NCI-H82 (cell line): ENCODE results near the gene ZFHX3.

Source experiments
- DNase-seq: peaks from one replicate; lab custom pipeline; 2025; lab: John Stamatoyannopoulos, UW

ZFHX3 gene

GRCh38 chr16:72789921-72790320, 258.0 kb downstream of the ZFHX3 start:
- DNase-seq, result no peak

GRCh38 chr16:72789465-72789864, 258.5 kb downstream of the ZFHX3 start:
- no peak for DNase-seq

DNA sequence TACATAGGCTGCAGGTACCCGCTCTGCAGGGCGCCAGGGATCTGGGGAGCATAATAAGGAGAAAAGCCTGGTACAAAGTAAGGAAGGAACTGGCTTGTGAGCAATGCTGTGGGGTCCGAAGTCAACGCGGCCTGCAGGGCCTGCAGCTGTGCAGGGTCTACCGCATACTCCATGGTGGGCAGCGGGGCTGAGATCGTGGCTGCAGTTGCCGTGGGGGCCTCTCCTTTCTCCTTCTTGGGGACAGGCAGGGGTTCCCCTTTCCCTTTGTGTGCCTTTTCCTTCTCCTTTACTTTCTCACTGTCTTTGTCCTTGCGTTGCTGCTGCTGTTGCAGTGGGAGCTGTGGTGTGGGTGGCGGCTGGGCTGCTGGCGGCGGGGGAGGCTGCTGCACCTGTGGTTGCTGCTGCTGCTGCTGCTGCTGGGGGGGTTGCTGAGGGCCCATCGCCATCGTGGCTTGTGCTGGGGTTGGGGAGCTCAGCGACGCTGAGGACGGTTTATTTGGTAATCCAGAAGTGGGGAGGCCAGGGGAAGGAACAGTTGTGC, 259.6 kb downstream of the ZFHX3 start:
- no peak for DNase-seq

DNA sequence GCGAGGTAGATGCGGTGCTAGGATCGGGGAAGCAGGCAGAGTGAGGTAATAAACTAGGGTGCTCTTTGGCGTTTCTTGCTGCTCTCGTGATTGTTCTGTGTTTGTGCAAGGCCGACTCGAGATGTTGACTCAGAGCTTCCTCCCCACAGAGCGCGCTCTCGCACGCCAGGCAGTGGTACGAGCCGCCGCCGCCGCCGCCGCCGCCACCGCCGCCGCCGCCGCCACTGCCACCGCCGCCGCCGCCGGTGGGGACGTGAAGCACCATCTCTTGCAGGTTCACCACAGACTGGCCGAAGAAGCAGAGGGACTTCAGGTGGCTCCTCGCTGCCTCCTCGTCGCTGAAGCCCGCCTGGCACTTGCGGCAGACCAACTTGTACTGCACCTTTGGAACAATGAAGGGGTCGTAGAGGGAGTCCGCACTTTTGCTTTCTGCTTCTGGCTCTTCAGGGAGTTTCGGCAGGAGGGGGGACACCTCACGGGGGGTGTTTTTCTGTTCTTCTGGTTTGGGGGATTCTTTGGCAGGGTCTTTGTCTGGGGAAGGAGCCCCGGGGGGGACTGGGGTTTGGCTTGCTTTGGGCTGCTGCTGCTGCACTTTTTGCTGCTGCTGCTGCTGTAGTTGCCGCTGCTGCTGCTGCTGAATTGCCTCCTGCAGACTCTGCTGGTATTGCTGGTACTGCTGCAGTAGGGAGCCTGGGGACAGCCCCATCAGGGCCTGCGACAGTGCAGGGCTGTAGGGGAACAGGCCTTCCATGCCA, 260.2 kb downstream of the ZFHX3 start:
- DNase-seq, result no peak

DNA sequence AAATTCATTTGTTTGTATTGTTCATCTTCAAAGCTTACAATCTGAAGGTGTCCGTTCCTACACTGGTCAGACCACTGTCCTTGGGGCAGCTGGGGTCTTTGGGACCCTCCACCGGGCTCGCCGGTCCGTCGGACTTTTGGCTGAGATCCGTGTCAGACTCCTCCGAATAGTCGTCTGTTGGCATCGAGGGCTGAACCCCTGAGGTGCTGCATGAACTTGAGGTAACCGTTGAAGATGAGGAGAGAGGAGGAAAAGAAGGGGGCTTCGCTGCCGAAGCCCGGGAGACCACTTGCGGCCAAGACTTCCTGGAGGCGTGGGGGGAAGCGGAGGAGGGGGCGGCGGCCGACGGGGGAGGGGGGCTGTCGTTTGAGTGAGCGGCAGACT, 260.8 kb downstream of the ZFHX3 start:
- DNase-seq, result no peak

DNA sequence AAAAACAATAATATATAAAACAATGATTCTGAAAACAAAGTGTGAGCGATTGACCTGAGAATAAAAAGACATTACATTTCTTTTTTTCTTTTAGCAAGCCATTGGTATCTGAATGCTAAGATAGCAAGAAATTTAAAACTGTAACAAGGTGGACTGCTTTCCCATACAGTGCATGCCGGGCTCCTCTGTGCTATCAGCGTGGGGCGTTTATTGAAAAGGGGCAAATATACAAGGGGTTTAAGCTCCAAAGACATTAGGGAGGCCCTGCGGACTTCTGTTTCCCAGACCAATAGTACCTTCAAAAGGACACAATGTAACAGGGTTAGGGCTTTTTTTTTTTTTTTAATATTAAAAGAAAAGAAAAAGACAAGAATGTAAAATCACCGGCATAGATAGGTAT, 261.3 kb downstream of the ZFHX3 start:
- no peak for DNase-seq

DNA sequence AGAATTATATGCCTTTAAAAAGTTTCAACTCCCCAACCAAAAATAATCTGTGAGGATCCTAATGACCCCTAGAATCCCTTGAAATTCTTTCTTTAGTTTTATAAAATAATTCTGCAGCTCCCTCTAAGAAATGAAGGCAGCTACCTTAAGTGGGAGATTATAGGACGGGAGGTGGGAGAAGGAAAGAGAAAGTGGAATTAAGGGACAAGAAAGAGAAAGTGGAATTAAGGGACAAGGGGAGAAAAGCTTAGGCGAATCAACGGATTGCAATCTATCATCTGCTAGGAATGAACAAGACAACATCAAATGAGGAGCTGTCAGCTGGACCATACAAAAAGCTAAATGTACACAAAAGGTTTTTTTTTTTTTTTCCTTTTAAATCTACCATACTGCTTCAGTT, 262.0 kb downstream of the ZFHX3 start:
- DNase-seq, result no peak

DNA sequence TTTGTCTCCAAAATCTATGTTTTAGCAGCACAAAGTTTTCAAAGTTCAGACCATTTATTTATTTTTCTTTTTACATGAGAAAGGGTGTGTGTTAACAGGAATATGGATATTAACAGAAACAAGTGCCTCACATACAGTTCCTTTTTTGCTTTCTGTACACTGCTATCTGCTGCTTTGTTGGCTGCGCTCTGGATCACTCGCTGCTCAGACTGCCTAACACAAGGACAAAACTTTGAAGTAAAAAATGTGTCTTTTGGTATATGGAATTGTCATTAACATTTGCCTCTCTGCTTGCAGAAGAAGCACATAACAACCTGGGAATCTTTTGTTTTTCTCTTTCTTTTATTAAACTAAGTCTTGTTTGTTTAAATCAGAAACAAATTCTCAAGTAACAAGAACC, 262.8 kb downstream of the ZFHX3 start:
- no peak for DNase-seq

DNA sequence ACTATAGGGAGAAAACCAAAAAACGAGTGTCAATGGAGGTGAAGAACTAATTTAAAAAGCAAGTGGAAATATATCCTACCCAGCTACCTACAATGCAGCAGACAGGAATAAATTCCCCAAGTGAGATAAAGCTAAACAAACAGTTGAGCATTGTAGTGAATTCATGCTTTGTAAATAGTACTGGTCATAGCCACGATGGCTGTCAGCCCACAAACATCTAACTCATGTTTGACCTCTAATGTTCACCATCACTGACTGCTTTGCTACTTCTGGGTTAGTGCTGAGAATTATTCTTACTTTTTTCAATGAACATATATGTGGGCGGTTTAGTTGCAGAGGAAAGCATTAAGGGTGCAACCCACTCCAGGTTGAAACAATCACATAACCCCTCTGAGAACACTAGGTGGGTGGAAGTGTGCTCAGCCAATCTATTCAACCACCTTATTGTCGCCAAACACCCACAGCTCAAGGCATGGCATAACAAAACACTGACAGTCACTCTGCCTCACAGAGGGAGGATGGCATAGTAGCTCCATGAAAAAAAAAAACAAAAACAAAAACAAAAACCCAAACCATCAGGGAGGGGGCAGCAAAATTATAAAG, 264.1 kb downstream of the ZFHX3 start:
- no peak for DNase-seq

DNA sequence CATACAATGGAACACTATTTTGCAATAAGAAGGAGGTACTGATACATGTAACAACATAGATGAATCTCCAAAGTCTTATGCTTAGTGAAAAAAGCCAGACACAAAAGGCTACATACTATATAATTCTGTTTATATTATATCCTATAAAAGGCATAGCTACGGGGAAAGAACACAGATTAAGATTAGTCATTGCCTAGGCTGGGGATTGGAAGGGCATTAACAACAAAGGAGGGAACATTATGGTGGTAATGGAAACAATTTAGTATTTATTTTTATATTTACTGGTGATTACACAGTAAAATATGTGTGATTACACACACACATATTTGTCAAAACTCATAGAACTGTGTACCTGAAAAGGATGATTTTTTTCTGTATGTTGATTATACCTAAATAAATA, 278.1 kb downstream of the ZFHX3 start:
- no peak for DNase-seq

DNA sequence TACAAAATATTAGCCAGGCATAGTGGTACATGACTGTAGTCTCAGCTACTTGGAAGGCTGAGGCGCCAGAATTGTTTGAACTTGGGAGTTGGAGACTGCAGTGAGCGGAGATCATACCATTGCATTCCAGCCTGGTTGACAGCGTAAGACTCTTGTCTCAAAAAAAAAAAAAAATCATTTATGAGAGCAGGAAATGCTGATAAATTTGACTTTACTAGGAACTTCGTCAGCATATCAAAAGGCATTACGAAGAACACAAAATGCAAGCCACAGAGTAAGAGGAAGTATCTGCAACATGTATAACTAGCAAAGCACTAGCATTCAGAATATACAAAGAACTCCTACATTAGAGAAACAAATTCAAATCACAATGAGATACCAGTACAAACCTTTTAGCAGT, 279.3 kb downstream of the ZFHX3 start:
- DNase-seq, result no peak

GRCh38 chr16:72766506-72766905, 281.4 kb downstream of the ZFHX3 start:
- DNase-seq, result no peak

DNA sequence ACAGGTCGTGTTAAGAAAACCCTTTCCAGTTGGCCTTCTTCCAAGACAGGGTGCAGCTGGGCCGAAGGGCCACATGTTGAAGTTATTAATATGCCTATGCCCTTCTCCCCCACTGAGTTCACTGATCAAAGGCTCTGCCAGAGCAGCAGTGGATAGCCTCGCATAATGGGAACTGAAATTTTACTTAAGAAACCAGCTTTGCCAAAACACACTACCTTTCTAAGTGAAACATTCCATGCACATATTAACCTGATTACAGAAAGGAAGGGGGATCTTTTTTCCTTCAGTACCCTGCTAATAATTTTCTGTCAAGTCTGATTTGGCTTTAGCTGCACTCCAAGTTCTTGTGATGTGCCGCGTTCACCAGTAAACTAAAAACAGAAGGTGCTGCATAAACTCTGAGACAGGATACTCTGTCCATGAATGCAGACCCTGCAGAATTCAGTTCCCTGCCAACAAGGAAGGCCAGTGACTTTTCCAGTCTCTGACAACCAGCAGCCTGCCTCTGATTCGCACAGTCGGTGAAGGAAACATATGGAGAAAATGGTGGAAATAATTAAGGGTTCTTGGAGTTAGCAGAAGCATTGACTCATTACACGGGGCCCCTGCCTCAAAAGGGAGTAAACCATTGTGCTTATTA, 283.8 kb downstream of the ZFHX3 start:
- DNase-seq, result no peak

DNA sequence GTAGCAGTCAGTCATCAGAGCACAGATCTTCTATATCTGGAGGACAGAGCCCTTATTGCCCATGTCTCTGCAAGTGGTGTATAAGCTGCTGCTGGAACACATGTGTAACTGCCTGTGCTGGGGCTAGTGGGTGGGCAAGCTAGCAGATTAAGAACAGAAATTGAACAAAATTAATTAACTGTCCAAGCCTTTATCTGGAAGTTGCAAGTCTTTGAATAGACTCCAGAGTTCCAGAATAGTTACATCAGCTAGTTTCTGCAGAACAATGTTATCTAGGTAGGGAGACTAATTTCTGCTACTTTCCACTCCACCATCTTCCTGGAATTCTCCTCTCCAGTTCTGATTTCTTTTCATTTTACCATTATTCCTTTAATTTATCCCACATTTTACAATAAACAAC, 287.3 kb downstream of the ZFHX3 start:
- DNase-seq, result no peak

DNA sequence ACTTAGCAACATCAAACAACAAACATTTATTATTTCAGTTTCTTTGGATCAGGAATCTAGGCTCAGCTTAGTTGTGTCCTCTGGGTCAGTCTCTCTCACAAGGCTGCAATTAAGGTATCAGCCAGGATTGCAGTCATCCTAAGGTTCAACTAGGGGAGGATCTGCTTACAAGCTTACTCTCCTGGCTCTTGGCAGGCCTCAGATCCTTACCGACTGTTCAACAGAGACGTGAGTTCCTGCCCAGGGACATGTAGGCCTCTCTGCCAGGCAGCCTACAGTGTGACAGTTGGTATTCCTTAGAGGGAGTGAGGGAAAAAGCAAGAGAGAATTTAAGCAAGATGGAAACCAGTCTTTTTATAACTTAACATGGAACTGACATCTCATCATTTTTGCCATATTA, 294.0 kb downstream of the ZFHX3 start:
- DNase-seq, result peak; percentile 67

- DNase-seq, result no peak
Observed at GRCh38 chr16:72752004-72752695, 295.8 kb downstream of the ZFHX3 start.

- DNase-seq, result no peak
Observed at GRCh38 chr16:72751076-72751475, 296.9 kb downstream of the ZFHX3 start.

DNA sequence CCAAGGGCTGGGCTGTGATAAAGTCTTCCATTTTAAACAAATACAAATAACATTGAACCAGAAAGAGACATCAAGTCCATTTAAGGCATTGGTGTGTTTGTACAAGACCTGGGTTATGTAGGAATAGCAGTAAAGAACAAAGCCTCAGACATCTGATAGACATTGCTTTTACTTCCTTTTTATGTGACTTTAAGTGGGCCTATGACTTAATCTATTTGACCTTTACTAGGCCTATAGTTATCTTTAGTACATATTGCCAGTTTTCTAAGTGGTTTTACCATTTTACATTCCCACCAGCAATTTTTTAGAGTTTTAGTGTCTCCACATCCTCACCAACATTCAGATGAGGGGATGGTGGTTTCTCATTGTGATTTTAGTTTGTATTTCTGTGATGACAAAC, 298.8 kb downstream of the ZFHX3 start:
- DNase-seq, result no peak

DNA sequence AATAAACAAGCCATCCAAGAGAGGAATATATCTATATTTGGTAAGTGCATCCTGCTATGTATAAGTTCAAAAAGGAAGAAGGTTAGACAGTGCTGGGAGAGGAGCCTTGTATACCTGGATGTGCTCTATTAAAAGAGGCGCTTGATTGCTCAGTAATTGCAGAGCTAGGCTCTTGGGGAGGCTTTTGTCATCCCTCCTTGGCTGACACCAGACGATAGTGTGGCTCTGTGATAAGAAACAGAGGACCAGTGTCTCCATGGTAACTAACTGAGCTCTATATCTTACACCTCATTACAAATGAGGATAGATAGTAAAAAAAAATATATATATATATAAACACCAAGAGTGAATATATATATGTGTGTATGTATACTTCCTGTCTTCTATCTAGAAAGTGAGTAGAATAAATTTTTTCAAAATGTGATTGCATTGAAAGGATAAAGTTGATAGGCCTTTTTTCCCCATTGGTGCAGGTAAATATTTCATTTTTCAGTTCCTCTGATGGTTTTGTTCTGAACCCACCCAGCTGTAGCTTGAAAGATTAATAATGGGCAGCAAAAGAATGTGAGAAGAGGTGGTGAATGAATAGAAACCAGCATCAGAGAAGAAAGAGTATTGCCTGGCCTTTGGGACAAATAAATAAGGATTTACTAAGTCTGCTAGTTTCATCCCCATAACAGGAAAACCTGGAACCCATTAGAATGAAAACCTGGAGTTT, 303.7 kb downstream of the ZFHX3 start:
- DNase-seq, result no peak

DNA sequence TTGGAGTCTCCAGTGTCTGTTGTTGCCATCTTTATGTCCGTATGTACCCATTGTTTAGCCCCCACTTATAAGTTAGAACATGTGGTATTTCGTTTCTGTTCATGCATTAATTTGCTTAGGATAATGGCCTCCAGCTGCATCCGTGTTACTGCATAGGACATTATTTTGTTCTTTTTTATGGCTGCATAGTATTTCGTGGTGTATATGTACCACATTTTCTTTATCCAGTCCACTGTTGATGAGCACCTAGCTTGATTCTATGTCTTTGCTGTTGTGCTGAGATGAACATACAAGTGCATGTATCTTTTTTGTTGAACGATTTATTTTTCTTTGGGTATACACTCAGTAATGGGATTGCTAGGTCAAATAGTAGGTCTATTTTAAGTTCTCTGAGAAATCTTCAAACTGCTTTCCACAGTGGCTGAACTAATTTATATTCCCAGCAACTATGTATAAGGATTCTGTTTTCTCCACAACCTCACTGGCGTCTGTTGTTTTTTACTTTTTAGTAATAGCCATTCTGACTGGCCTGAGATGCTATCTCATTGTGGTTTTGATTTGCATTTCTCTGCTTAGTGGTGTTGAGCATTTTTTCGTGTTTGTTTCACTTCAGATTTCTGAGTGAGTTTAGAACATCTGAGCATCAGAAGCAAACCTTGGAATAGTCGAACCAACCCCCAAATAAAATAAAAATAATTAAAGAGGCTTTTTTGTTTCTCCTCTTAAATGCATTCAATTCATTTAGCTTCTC, 304.7 kb downstream of the ZFHX3 start:
- no peak for DNase-seq

- DNase-seq, result no peak
Observed at GRCh38 chr16:72740347-72740746, 307.6 kb downstream of the ZFHX3 start.
